PFSK-1 (cell line): ENCODE results near the gene ARSK.

Experiments
- POLR2AphosphoS5 ChIP-seq: IDR thresholded peaks from 2 replicates; pipeline ENCODE4 v1.6.1; 2012; ENCODE audit warnings: low read depth, mild to moderate bottlenecking, control low read depth, low read length, moderate library complexity
- SIN3A ChIP-seq: IDR thresholded peaks from 2 replicates; pipeline ENCODE4 v1.6.1; 2012; ENCODE audit warnings: mild to moderate bottlenecking, low read length, moderate library complexity, borderline replicate concordance; ENCODE audit not compliant: insufficient read depth
- TAF1 ChIP-seq: IDR thresholded peaks from 2 replicates; pipeline ENCODE4 v1.6.1; 2012; ENCODE audit warnings: low read length, control low read depth, borderline replicate concordance; ENCODE audit not compliant: insufficient read depth
- TF ChIP-seq, protein P1 (sequence below), 2 experiments: IDR thresholded peaks; 2 replicates each; pipeline versions ENCODE4 v1.6.1 to v1.8.0; 2011 to 2012; ENCODE audit warnings: low read depth in 2 of 2, low read length in 2 of 2, control low read depth in 1 of 2, inconsistent platforms in 1 of 2, mild to moderate bottlenecking in 1 of 2, moderate library complexity in 1 of 2; ENCODE audit not compliant: insufficient read depth in 1 of 2

- no peak for TF ChIP-seq SIN3A
- no peak for TF ChIP-seq POLR2AphosphoS5
- TF ChIP-seq TAF1 = no peak
- TF ChIP-seq, protein P1, sequence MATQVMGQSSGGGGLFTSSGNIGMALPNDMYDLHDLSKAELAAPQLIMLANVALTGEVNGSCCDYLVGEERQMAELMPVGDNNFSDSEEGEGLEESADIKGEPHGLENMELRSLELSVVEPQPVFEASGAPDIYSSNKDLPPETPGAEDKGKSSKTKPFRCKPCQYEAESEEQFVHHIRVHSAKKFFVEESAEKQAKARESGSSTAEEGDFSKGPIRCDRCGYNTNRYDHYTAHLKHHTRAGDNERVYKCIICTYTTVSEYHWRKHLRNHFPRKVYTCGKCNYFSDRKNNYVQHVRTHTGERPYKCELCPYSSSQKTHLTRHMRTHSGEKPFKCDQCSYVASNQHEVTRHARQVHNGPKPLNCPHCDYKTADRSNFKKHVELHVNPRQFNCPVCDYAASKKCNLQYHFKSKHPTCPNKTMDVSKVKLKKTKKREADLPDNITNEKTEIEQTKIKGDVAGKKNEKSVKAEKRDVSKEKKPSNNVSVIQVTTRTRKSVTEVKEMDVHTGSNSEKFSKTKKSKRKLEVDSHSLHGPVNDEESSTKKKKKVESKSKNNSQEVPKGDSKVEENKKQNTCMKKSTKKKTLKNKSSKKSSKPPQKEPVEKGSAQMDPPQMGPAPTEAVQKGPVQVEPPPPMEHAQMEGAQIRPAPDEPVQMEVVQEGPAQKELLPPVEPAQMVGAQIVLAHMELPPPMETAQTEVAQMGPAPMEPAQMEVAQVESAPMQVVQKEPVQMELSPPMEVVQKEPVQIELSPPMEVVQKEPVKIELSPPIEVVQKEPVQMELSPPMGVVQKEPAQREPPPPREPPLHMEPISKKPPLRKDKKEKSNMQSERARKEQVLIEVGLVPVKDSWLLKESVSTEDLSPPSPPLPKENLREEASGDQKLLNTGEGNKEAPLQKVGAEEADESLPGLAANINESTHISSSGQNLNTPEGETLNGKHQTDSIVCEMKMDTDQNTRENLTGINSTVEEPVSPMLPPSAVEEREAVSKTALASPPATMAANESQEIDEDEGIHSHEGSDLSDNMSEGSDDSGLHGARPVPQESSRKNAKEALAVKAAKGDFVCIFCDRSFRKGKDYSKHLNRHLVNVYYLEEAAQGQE (IDR thresholded peaks at IDR 0.05; ENCODE audit: insufficient read depth in 1 of 2, low read depth in 2 of 2, low read length in 2 of 2) = no peak
These were observed 79.2 kb downstream of the ARSK start for GRCh38 chr5:95634081-95634480.
